ENCODE data around the gene INF2.
"Not testable (repeated sequence)": the region's sequence is repeated elsewhere in the genome, so short reads cannot be mapped to it uniquely, and the experiment has no call there.

The INF2 gene

GRCh38 chr14:104739546-104740516, 50.4 kb downstream of the INF2 start:
- no peak for DNase-seq

- DNase-seq = no peak
Measured at GRCh38 chr14:104741108-104741802, 51.8 kb downstream of the INF2 start.

- DNase-seq = no peak
Measured at GRCh38 chr14:104741803-104742251, 52.4 kb downstream of the INF2 start.

GRCh38 chr14:104742586-104743455, 53.4 kb downstream of the INF2 start:
- no peak for DNase-seq

- DNase-seq = no peak
Measured at GRCh38 chr14:104743461-104744380, 54.3 kb downstream of the INF2 start.

- no peak for DNase-seq
Measured at GRCh38 chr14:104744484-104744883, 55.1 kb downstream of the INF2 start.

- DNase-seq = no peak
Measured at GRCh38 chr14:104745431-104745830, 56.0 kb downstream of the INF2 start.

GRCh38 chr14:104746071-104746545, 56.7 kb downstream of the INF2 start:
- DNase-seq = peak; percentile 61

GRCh38 chr14:104746934-104747481, 57.6 kb downstream of the INF2 start:
- peak; percentile 55 for DNase-seq

GRCh38 chr14:104747876-104748275, 58.5 kb downstream of the INF2 start:
- DNase-seq = no peak

- DNase-seq = peak; percentile 90
Measured at GRCh38 chr14:104749111-104749649, 59.8 kb downstream of the INF2 start.

- no peak for DNase-seq
Measured at GRCh38 chr14:104750056-104750752, 60.8 kb downstream of the INF2 start.

GRCh38 chr14:104750753-104751057, 61.3 kb downstream of the INF2 start:
- DNase-seq = not testable (repeated sequence)

- no peak for DNase-seq
Measured at GRCh38 chr14:104751539-104752422, 62.4 kb downstream of the INF2 start.

GRCh38 chr14:104752423-104752734, 63.0 kb downstream of the INF2 start:
- no peak for DNase-seq

- peak; percentile 100 for DNase-seq
Measured at GRCh38 chr14:104752735-104753527, 63.5 kb downstream of the INF2 start, which contains the start of gene SIVA1. TSS of gene SIVA1 (plus strand) at chr14:104753147. CDS start at chr14:104753202, 55 bp downstream.

GRCh38 chr14:104753528-104754212, 64.3 kb downstream of the INF2 start:
- peak; percentile 66 for DNase-seq

Data from NCI-H2171 treated with DMSO at 0.1 percent for 48 hours (cell line).